Retinal pigment epithelial cell (primary cell): ENCODE results near the gene IPPK.

Source experiments
- DNase-seq: peaks from one replicate; pipeline ENCODE4 v3.0.0-alpha.2; 2010; ENCODE audit warnings: low read depth
- H3K4me3 ChIP-seq: 2 replicates; pipeline ENCODE4 v1.5.1; 2011; ENCODE audit warnings: mild to moderate bottlenecking, low read length, control low read depth, moderate library complexity
- CTCF ChIP-seq: conservative IDR thresholded peaks from 2 replicates; pipeline ENCODE4 v1.5.1; 2011; ENCODE audit warnings: low read depth, low read length, control low read depth, inconsistent platforms

IPPK gene

DNA sequence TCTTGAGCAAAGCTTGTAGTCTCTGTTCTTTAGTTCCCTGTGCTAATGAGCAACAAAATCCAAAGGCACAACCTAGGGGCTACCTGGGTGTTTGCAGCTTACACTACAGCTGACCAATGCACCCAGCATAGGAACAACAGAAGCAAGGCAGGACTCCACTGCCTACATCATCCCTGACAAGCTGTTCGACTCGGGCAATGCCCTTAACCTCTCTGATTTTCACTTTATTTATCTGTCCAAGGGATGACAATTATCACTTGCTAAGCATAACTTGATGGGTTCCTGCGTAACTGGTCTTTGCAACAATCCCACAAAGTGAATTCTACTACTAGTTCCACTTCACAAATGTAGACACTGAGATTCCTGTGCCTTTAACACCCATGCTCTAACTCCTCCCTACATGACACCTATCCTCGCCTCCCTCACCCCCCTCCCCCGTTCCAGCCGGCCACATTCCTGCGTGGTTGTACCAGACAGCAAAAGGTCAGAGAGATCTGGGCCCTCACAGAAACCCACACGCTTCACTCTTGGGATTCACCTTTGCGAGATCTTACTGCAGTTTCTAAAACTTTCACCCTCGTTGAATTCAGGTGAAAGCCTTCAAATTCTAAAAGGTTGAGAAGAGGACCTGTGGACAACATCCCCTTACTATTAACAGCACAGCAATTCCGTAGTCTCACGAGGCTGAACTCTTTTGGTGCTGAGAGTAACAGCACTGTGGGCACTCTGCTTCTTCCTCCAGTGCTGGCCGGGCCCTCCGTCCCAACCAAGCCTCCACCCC, 995 bp downstream of the IPPK start:
- DNase-seq = no peak
- TF ChIP-seq CTCF = no peak
- peak overlapping the region; percentile 93 for H3K4me3 ChIP-seq

GRCh38 chr9:92666912-92667532, 2.9 kb downstream of the IPPK start:
- DNase-seq = no peak
- H3K4me3 ChIP-seq = no peak overlapping the region
- TF ChIP-seq CTCF = no peak

DNA sequence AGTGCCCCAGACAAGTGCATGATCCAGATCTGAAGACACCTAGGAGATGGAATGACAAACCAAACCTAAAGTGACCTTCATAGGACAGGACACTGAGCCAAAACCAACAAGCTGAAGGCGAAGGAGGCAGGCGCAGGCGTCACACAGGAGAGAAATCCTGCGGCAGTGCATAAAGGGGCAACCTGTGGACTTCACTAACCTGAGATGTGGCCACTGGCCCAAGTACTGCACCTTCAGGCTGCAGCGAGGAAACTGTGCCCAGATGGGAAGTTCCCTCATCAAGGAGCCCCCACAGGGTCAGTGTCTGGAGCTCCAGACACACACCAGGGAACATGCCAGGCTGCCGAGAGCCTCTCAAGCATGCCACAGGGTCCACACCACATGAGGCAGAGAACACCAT, 3.7 kb downstream of the IPPK start:
- no peak overlapping the region for H3K4me3 ChIP-seq
- no peak for DNase-seq
- TF ChIP-seq CTCF = no peak

- no peak overlapping the region for H3K4me3 ChIP-seq
- no peak for TF ChIP-seq CTCF
- DNase-seq = no peak
Observed at GRCh38 chr9:92665836-92666235, 4.1 kb downstream of the IPPK start.

GRCh38 chr9:92664394-92665152, 5.4 kb downstream of the IPPK start:
- no peak for DNase-seq
- H3K4me3 ChIP-seq = no peak overlapping the region
- no peak for TF ChIP-seq CTCF

DNA sequence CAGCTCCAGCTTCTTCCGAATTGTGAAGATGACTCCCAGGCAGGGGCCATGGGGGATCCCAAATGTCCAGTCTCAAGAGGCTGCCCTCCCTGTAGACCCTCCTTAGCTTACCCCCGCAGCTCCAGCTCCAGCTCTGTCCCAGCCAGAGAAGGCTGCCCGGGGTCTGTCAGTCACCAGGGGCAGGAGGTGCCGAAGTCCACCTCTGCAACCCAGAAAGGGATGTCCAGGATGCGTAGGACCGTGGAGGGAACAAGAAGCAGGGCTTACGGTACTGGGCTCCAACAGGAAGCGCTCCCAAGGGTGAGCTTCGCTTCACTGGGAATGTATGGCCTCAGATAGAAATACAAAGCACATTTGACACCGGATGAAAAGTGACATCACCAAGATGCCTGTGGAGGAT, 6.0 kb downstream of the IPPK start:
- no peak overlapping the region for H3K4me3 ChIP-seq
- TF ChIP-seq CTCF = no peak
- no peak for DNase-seq
